HG03354 (cell line): Measurements from ENCODE around the gene AOAH.

ENCODE experiments used
- ATAC-seq: cut with Tn5 transposase; IDR thresholded peaks from one replicate; pipeline ENCODE4 v1.9.1; 2021; ENCODE audit warnings: mild to moderate bottlenecking; ENCODE audit not compliant: unreplicated experiment, poor library complexity, severe bottlenecking

The AOAH gene

GRCh38 chr7:36639826-36640225, 84.5 kb downstream of the AOAH start:
- ATAC-seq = no peak

DNA sequence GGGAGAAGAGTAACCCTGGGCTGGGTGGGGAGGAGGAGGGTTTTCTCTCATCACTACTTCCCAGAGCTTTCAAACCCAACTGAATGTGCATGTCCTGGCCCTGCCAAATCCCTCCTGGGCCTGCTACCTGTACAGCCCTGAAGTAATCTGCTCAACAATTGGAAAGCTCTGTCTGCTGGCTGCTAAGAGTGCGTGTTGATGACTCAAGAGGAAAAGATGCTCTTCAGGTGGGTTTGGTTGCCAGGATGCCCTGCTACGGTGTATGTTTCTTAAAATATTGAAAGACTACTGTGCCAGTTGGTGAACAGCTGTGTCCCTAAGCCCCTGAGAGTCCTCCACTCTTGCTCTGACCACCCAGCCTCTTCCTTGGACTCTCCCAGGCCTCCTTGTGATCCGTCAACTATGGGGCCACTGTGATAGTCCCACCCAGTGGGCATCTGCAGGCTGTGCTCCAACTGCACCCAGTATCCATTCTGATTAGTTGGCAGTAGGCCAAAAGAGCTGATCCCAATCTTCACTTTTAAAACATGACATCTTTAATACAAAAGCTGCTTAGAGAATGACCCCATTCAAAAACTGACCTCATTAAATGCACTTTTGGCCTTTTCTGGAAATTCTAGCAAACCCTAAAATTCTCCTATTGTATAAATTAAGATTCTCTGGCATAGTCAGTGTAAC, 85.6 kb downstream of the AOAH start:
- no peak for ATAC-seq

DNA sequence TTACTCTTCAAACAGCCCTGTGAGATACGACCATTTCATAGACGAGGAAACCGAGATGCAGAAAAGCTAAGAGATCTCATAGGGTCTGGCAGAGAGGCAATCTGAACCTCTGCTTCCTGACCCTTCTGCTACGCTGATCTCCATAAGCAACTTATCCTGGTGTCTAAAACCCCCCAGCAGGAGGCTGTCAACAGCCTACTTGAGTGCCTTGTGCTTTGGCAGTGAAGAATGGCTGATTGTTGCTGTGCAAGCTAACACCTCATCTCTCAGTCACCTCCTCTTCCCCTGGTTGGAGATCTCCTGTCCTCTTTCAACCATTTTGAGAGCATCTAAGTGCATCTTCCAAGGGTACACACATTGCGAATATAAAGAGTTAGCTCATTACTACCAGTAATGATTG, 86.2 kb downstream of the AOAH start:
- no peak for ATAC-seq

DNA sequence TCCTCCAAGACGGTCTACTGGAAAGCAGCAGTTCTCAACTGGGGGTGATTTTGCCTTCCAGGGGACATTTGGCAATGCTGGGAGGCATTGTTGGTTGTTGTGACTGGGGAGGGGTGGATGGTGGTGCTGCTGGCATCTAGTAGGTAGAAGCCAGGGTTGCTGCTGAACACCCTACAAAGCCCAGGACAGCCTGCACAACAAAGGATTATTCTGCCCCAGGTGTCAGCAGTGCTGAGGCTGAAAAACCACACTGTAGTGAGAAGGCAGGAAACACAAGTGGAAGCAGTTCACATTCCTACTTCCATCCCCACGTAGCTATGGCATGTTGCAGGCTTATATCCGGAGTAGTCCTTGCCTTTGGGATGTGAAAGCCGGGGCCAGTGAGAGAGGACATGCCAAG, 86.9 kb downstream of the AOAH start:
- no peak for ATAC-seq

DNA sequence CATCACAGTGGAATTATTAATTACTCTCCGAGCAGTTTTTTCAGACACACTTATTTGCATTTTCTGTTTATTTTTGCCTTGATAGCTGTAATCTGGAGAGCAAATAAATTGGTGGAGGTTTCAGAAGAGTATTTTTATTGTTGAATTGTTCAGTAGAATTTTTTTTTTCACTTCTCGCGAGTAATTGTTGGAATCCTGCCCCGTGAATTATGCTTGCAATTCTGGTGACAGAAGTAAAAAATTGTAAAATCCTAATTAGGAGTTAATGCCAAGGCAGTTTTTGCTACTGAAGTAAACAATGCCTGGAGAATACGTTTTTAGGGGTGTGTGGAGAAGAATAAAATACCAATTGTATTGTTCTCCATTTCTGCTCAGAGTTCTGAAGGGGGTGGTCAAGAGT, 88.2 kb downstream of the AOAH start:
- no peak for ATAC-seq

DNA sequence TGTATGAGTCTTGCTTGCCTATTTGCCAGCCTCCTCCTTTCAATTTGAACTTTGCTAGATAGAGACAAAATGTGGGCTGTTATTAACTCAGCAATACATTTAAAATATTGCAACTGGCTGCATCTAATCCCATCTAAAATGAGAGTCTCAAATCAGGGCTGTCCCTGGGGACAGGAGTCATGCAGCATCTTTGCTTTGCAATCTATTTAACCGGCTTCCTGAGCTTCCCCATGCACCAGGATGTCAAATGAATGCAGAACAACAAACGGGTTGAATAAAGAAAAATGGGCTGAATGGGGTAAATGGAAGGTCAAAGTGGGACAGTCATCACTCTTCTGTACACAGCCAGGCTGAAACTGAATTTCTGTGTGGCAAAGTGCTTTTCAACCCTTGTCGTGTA, 89.2 kb downstream of the AOAH start:
- no peak for ATAC-seq

GRCh38 chr7:36633377-36633776, 90.9 kb downstream of the AOAH start:
- no peak for ATAC-seq

GRCh38 chr7:36630112-36630650, 94.1 kb downstream of the AOAH start:
- ATAC-seq = no peak

- no peak for ATAC-seq
These were observed 94.9 kb downstream of the AOAH start for GRCh38 chr7:36629351-36629750.

GRCh38 chr7:36627836-36628235, 96.5 kb downstream of the AOAH start:
- ATAC-seq = no peak

DNA sequence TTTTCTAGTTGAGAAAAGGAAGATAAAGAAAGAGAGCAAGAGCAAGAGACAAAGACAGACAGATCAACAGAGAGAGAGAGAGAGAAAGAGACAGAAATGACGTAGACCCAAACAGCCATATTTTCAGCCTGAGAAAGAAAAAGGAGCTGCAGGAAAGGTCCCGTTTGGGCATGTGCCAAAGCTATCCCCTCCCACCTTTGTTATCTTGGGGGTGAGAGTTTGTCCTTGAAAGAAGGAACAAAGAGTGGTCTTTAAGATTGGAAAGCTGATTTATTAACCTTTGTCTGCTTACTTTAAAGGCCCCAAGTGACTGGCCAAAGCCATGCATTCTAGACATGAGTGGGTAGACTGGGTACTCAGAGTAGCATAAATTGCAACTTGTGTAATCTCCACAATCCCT, 98.2 kb downstream of the AOAH start:
- no peak for ATAC-seq

DNA sequence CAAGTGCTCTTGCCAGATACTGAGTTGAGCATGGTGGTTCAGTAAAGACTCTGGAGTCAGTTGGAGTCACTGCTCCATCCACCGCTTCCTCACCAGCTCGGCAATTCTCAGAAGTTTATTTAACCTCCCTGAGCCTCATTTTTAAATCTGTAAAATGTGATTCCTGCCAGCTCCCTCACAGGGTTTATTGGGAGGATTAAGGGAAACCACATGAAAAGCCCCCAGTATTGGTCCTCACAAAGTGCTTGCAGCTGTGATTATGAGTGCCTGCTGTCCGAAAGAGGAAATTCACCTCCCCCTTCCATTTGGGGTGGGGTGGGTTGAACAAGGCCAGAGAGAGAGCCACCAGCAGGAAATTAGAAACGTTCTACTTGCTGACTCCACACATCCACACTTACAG, 99.0 kb downstream of the AOAH start:
- no peak for ATAC-seq

DNA sequence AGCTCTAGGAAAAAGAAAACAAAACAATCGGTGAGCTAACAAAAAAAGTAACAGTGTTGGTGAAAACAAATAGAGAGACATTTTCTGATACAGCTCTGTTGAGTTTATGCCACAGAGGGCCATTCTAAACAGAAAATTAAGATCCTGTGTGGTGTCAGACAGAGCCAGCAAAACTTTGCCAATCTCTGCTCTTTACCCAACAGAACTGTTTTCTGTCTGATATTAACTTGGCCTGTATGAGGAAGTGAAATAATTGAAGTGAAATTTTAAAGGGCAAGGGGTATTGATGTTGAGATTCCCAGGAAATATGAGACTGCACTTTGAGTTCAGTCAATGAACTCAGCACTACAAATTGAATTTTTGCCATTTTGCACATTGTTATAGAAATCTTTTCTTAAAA, 101.0 kb downstream of the AOAH start:
- no peak for ATAC-seq

DNA sequence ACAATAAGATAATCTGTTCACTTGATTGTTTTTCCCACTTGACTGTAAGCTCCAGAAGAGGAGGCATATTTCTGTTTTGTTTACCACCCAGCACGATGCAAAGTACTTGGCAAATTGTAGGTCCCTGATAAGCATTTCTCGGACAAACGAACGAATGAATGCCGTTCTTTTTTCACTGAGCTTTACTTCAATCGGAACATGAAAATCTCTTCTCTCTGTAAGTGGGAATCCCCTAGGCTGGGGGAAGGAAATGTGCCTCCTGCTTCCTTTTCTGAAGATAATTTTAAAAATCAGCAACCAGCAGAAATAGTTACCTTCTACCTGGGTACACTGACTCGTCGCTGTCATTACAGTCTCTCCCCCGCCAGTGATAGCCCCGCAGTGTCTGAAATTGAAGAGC, 102.9 kb downstream of the AOAH start:
- no peak for ATAC-seq

GRCh38 chr7:36620166-36620708, 104.1 kb downstream of the AOAH start:
- no peak for ATAC-seq

DNA sequence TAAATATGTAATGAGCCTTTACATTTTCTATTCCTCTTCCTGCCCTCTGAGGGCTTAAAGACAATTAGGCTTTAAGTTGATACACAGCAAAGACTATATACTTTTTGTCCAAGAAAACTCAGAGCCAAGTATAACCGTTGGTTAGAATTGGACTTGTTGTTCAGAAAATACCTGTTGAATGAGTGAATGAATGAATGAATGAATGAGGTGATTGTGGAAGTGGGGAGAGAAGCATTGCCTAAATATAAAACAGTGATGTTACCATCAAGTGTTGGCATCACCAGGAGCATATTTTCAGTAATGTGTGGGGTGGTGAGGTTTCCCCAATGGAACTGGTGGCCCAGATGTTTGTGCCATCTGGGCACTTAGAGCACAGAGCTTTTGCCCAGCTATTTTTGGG, 106.9 kb downstream of the AOAH start:
- no peak for ATAC-seq

- no peak for ATAC-seq
These were observed 108.3 kb downstream of the AOAH start for GRCh38 chr7:36615852-36616540.

DNA sequence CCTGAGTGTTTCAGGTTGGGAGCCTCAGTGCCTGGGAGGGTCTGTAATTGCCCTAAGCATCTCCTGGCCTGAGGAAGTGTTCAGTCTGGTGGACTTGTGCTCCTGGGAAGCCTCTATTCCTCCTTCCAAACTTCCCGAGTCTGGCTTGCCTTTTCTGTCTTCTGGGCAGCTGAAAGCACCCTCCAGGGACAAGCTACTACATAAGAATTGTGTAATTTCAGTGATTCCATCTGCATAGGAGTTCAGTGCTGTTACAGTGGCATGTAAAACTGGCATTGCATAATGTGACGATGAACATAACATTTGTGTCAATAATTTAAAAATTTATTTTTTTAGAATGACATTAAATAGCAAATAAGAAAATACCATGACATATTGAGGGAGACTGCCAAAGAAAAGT, 109.3 kb downstream of the AOAH start:
- no peak for ATAC-seq

DNA sequence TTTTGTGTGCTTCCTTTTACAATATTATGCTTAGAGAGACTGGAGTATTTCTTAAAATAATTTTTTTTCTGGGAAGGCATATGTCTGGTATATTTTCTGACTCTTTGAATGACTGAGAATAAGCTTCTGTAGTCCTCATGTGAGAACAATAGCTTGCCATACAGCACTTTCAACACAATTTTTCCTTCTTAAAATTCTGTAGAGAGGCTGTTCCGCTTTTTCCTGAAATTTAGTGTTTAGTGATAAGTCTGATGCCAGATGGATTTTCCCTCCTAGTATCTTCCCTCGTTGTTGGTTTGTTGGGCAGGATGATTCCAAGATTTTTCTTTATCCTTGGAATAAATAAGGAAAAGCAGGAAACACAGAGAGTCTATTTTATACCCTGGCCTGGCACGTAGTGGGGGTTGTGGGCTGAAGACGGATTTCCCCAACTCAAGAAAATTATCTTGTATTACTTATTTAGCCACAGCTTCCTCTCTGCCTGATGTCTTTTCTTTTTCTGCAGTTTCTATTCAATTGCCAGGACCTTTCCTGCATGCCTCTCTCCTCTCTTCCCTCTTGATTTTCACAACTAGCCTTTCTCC, 111.2 kb downstream of the AOAH start:
- no peak for ATAC-seq

- no peak for ATAC-seq
These were observed 112.6 kb downstream of the AOAH start for GRCh38 chr7:36611703-36612102.

DNA sequence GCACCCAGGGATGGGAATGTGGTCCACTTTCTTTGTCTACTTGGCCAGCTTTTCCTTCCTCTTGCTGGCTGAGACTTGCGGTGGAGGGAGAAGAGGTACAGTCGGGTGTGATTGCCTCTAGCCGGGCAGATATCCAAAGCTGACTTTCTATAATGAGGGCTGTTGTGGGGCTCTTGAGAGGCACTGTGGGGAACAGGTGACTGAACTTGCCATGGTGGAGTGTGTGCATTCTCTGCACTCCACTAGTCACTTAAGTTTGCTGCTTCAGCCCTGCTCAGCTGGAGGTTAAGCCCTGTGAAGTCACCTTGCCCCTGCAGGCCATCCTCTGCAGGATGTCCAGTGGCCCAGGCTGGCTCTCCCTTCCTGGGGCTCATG, 116.6 kb downstream of the AOAH start:
- no peak for ATAC-seq
